ENCODE measurements around the gene SEC14L5. TPM values are rescaled to one million over a fixed set of nuclear protein-coding genes. Genes with fewer than 3 reads are reported as not detected.

Gene SEC14L5
- total RNA-seq, 1 experiment from 2014 or later = 0.27 TPM

DNA sequence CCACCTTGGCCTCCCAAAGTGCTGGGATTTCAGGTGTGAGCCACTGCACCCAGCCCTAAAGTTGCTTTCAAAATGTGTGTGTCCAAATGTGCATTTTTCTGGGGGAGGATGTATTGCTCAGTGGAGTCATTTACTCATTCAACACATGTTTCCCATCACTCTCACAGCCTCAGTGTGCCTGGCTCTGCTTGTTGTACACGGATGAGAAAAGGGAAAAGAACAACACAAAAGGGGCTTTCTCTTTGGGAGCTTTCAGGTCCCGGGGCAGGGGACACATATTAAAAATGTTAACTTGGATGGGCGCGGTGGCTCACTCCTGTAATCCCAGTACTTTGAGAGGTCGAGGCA, 19.5 kb upstream of the SEC14L5 start:
- H2AFZ ChIP-seq (ENCODE audit: low read depth, low read length, poor library complexity, severe bottlenecking) = no peak overlapping the region
- H3K4me2 ChIP-seq (ENCODE audit: low read length) = no peak overlapping the region
- H3K79me2 ChIP-seq (ENCODE audit: insufficient read depth, low read length) = no peaks in the 10 kb centered on the region; the same call in 1 of the 2 replicates
- POLR2A ChIA-PET = no interaction called here
- CTCF ChIA-PET = no interaction called here
- peaks cover 45 to 78% of the 10 kb centered on the region in 2 experiments for H3K4me1 ChIP-seq (ENCODE audit: control insufficient read depth in 1 of 2, insufficient read depth in 2 of 2, low read length in 2 of 2)
- H3K4me3 ChIP-seq (replicated peaks in 1 of 2; ENCODE audit: low read depth in 1 of 2, low read length in 2 of 2) = no peak overlapping the region
- TF ChIP-seq POLR2A (IDR thresholded peaks at IDR 0.05; ENCODE audit: borderline replicate concordance, extremely low read depth, insufficient read depth, insufficient read length) (no peak), POLR2AphosphoS5 (IDR thresholded peaks at IDR 0.05; ENCODE audit: low read depth, low read length) (no peak), ZNF274 (IDR thresholded peaks at IDR 0.05; ENCODE audit: low read depth, low read length) (no peak), MAX (IDR thresholded peaks at IDR 0.05) (no peak), FOSL1 (IDR thresholded peaks at IDR 0.05; ENCODE audit: low read depth) (no peak), SRF (IDR thresholded peaks at IDR 0.05; ENCODE audit: low read depth) (no peak), JUND (IDR thresholded peaks at IDR 0.05) (no peak), SIN3A (IDR thresholded peaks at IDR 0.05; ENCODE audit: low read depth) (no peak), EZH2 (IDR thresholded peaks at IDR 0.05) (no peak), RAD21 (IDR thresholded peaks at IDR 0.05; ENCODE audit: low read depth) (no peak), EZH2phosphoT487 (IDR thresholded peaks at IDR 0.05; ENCODE audit: borderline replicate concordance) (no peak), ELF1 (IDR thresholded peaks at IDR 0.05; ENCODE audit: borderline replicate concordance, low read depth) (no peak), REST (IDR thresholded peaks at IDR 0.05; ENCODE audit: low read depth) (no peak), CBX3 (IDR thresholded peaks at IDR 0.05; ENCODE audit: low read depth) (no peak), TCF7L2 (IDR thresholded peaks at IDR 0.05; ENCODE audit: borderline replicate concordance, extremely low read depth, insufficient read depth, insufficient read length) (no peak), EGR1 (IDR thresholded peaks at IDR 0.05; ENCODE audit: low read depth) (no peak), ATF3 (IDR thresholded peaks at IDR 0.05) (no peak), ZFX (IDR thresholded peaks at IDR 0.05) (no peak), CEBPB (IDR thresholded peaks at IDR 0.05; ENCODE audit: low read depth) (no peak)
- TF ChIP-seq, protein P1, sequence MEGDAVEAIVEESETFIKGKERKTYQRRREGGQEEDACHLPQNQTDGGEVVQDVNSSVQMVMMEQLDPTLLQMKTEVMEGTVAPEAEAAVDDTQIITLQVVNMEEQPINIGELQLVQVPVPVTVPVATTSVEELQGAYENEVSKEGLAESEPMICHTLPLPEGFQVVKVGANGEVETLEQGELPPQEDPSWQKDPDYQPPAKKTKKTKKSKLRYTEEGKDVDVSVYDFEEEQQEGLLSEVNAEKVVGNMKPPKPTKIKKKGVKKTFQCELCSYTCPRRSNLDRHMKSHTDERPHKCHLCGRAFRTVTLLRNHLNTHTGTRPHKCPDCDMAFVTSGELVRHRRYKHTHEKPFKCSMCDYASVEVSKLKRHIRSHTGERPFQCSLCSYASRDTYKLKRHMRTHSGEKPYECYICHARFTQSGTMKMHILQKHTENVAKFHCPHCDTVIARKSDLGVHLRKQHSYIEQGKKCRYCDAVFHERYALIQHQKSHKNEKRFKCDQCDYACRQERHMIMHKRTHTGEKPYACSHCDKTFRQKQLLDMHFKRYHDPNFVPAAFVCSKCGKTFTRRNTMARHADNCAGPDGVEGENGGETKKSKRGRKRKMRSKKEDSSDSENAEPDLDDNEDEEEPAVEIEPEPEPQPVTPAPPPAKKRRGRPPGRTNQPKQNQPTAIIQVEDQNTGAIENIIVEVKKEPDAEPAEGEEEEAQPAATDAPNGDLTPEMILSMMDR (IDR thresholded peaks at IDR 0.05 in 2 of 3, conservative IDR thresholded peaks at IDR 0.05 in 1 of 3; ENCODE audit: borderline replicate concordance in 1 of 3, insufficient read depth in 1 of 3, low read depth in 2 of 3, low read length in 2 of 3) = no peak
- H4K20me1 ChIP-seq (ENCODE audit: insufficient read depth) = no peaks in the 10 kb centered on the region
- H3K9me2 ChIP-seq (ENCODE audit: insufficient read depth) = no peaks in the 10 kb centered on the region
- H3K27ac ChIP-seq (ENCODE audit: low read depth, low read length) = no peak overlapping the region
- ATAC-seq = no peak
- intact Hi-C loops (cut with micrococcal nuclease) = no loop called here
- RAD21 ChIA-PET (ENCODE audit: low non-redundant PET in 1 of 2, low total read pairs in 2 of 2, uncharacterized antibody in 2 of 2, unreplicated experiment in 2 of 2) = no interaction called here
- H3K9me3 ChIP-seq (ENCODE audit: control insufficient read depth in 1 of 2, insufficient read depth in 1 of 2, low read depth in 1 of 2, low read length in 2 of 2) = no peaks in the 10 kb centered on the region
- H3K27me3 ChIP-seq (ENCODE audit: insufficient read depth, low read length) = no peaks in the 10 kb centered on the region
- BruUV-seq (replicated peaks) = no TSS peak
- no peak for DNase-seq (ENCODE audit: low read depth, low spot score)
- H3K9ac ChIP-seq (ENCODE audit: low read length) = no peak overlapping the region
- no peaks in the 10 kb centered on the region for H3K36me3 ChIP-seq (ENCODE audit: control insufficient read depth in 1 of 2, insufficient read depth in 2 of 2, low read length in 2 of 2)
